IPS-15b (cell line): ENCODE data around the gene CPAMD8.

Experiments used
- H3K27me3 ChIP-seq: one replicate; pipeline ENCODE4 v1.6.1; 2013; ENCODE audit warnings: low read length; ENCODE audit not compliant: control insufficient read depth, insufficient read depth
- H3K36me3 ChIP-seq: one replicate; pipeline ENCODE4 v1.6.1; 2013; ENCODE audit warnings: low read length; ENCODE audit not compliant: control insufficient read depth, insufficient read depth
- H3K4me1 ChIP-seq: one replicate; pipeline ENCODE4 v1.6.1; 2013; ENCODE audit warnings: mild to moderate bottlenecking, low read length; ENCODE audit not compliant: control insufficient read depth, insufficient read depth
- H3K4me3 ChIP-seq: one replicate; pipeline ENCODE4 v1.5.1; 2013; ENCODE audit warnings: low read depth, low read length
- H3K9ac ChIP-seq: one replicate; pipeline ENCODE4 v1.6.1; 2013; ENCODE audit warnings: low read depth, mild to moderate bottlenecking, low read length
- H3K9me3 ChIP-seq: one replicate; pipeline ENCODE4 v1.6.1; 2013; ENCODE audit warnings: mild to moderate bottlenecking, low read length; ENCODE audit not compliant: control insufficient read depth, insufficient read depth

The CPAMD8 gene

DNA sequence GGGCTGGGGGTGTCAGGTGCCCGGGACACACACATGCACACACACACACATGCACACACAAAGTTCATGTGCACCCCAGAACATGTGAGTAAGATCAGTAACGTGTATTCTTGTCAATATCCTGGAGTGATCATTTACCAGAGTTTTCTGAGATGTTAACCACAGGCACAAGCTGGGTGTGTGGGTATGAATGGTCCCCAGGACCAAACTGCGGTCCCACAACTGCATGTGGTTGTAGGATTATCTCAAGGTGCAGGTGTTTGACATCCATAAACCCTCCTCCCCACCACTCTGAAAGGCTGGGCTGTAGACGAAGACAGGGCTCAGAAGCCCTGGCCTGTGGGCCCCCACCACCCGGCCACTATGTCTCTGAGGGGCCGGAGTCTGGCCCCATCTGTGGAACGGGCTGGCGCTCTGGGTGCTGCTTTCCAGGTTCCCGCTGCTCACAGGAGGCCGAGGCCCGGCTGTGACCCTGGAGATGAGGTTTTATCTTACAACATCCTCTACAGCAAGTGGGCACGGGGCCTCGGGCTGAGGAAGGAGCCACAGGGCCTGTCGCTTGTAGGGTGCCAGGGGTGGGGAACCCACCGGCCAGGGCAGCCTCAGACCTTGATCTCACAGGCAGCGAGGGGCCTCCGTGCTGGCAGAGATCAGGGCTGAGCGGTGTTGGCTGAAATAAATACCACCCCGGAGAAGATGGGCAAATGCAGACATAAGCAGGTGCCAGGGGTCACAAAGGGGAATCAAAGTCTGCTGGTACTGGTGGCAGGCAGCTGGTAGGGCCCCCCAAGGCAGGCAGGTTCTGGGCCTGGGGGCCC is 133.5 kb downstream of the CPAMD8 start:
- H3K27me3 ChIP-seq: peaks cover 6% of the 10 kb centered on the region
- no peaks in the 10 kb centered on the region for H3K36me3 ChIP-seq
- H3K4me1 ChIP-seq: peaks cover 3% of the 10 kb centered on the region
- no peak overlapping the region for H3K9ac ChIP-seq
- H3K4me3 ChIP-seq: no peak overlapping the region
- no peaks in the 10 kb centered on the region for H3K9me3 ChIP-seq

DNA sequence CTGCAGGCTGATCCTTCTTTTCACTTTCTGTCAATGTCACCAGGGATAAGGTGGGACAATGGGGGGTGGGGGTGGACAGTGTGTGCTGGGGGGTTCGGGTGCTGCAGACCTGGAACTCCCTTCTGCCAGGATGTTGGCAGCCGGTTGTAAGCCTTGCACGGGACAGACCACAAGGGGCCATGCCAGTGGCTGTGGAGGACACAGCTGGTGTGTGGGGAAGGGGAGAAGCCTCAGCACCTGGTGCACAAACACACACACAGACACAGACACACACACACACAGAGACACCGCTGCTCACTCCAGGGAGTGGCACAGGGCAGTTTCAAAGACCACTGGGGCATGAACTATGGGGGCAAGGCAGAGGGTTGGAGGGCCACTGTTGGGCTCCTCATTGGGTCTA is 134.2 kb downstream of the CPAMD8 start:
- Histone ChIP-seq H3K4me3 (no peak overlapping the region), H3K27me3 (peaks cover 3% of the 10 kb centered on the region), H3K9me3 (no peaks in the 10 kb centered on the region), H3K36me3 (no peaks in the 10 kb centered on the region), H3K9ac (no peak overlapping the region), H3K4me1 (peaks cover 3% of the 10 kb centered on the region)

DNA sequence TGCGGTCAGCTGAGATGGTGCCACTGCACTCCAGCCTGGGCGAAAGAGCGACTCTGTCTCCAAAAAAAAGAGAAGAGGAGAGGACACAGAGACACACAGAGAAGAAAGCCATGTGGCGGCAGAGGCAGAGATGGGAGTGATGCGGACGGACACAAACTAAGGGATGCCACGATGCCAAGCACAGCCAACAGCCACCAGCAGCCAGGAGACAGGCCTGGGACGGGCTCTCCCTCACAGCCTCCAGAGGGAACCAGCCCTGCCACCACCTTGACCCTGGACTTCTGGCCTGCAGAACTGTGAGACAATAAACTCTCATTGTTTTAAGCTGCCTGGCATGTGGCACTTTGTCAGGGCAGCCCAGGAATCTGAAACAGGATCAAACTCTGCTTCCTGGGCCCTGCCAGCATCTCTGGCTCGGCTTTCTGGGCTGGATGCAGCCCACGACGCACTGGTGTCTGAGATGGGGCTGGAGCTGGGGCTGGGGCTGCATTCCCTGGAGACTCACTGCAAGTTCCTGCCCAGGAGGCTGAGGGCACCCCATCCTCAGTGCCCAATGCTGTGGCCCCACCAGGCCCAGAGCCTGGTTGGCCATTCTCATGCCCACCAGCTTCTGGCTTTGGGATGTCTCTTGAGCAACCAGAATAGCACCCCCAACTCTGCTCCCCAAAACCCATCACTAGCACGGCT is 134.8 kb downstream of the CPAMD8 start:
- no peak overlapping the region for H3K4me3 ChIP-seq
- H3K9ac ChIP-seq: no peak overlapping the region
- H3K9me3 ChIP-seq: no peaks in the 10 kb centered on the region
- H3K4me1 ChIP-seq: peaks cover 3% of the 10 kb centered on the region
- H3K27me3 ChIP-seq: peaks cover 3% of the 10 kb centered on the region
- H3K36me3 ChIP-seq: no peaks in the 10 kb centered on the region

DNA sequence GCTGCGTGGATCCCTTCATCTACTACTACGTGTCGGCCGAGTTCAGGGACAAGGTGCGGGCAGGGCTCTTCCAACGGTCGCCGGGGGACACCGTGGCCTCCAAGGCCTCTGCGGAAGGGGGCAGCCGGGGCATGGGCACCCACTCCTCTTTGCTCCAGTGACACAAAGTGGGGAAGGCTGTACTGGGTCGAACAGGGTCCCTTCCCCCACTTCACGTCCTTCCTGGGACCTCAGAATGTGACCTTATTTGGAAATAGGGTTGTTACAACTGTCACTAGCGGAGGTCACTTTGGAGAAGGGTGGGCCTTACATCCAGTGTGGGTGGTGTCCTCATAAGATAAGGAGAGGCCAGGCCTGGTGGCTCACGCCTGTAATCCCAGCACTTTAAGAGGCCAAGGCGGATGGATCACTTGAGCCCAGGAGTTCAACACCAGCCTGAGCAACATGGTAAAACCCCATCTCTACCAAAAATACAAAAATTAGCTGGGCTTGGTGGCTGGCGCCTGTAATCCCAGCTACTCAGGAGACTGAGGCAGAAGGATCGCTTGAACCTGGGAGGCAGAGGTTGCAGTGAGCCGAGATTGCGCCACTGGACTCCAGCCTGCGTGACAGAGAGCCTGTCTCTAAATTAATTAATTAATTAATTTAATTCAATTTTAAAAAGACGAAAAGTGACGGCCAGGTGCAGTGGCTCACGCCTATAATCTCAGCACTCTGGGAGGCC is 136.0 kb downstream of the CPAMD8 start:
- no peaks in the 10 kb centered on the region for H3K36me3 ChIP-seq
- H3K27me3 ChIP-seq: peaks cover 3% of the 10 kb centered on the region
- no peaks in the 10 kb centered on the region for H3K9me3 ChIP-seq
- H3K4me1 ChIP-seq: peaks cover 2% of the 10 kb centered on the region
- no peak overlapping the region for H3K9ac ChIP-seq
- H3K4me3 ChIP-seq: no peak overlapping the region

DNA sequence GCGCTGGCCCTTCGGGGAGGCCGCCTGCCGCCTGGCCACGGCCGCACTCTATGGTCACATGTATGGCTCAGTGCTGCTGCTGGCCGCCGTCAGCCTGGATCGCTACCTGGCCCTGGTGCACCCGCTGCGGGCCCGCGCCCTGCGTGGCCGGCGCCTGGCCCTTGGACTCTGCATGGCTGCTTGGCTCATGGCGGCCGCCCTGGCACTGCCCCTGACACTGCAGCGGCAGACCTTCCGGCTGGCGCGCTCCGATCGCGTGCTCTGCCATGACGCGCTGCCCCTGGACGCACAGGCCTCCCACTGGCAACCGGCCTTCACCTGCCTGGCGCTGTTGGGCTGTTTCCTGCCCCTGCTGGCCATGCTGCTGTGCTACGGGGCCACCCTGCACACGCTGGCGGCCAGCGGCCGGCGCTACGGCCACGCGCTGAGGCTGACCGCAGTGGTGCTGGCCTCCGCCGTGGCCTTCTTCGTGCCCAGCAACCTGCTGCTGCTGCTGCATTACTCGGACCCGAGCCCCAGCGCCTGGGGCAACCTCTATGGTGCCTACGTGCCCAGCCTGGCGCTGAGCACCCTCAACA is 136.6 kb downstream of the CPAMD8 start:
- Histone ChIP-seq H3K9ac (no peak overlapping the region), H3K36me3 (no peaks in the 10 kb centered on the region), H3K9me3 (no peaks in the 10 kb centered on the region), H3K27me3 (no peaks in the 10 kb centered on the region), H3K4me3 (no peak overlapping the region), H3K4me1 (no peaks in the 10 kb centered on the region)

DNA sequence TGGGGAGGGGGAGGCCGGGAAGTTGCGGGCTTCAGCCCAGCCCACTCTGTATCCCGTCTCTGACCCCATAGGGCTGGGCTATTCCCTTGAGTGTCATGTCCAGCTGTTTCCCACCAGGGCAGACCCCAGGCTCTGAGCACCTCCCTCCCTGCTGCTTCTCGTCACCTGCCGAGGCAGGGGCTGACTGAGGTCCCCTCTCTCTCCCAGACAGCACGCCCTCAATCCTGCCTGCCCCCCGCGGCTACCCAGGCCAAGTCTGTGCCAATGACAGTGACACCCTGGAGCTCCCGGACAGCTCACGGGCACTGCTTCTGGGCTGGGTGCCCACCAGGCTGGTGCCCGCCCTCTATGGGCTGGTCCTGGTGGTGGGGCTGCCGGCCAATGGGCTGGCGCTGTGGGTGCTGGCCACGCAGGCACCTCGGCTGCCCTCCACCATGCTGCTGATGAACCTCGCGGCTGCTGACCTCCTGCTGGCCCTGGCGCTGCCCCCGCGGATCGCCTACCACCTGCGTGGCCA is 137.2 kb downstream of the CPAMD8 start:
- H3K4me3 ChIP-seq: no peak overlapping the region
- no peaks in the 10 kb centered on the region for H3K9me3 ChIP-seq
- H3K9ac ChIP-seq: no peak overlapping the region
- no peaks in the 10 kb centered on the region for H3K27me3 ChIP-seq
- no peaks in the 10 kb centered on the region for H3K36me3 ChIP-seq
- no peaks in the 10 kb centered on the region for H3K4me1 ChIP-seq

DNA sequence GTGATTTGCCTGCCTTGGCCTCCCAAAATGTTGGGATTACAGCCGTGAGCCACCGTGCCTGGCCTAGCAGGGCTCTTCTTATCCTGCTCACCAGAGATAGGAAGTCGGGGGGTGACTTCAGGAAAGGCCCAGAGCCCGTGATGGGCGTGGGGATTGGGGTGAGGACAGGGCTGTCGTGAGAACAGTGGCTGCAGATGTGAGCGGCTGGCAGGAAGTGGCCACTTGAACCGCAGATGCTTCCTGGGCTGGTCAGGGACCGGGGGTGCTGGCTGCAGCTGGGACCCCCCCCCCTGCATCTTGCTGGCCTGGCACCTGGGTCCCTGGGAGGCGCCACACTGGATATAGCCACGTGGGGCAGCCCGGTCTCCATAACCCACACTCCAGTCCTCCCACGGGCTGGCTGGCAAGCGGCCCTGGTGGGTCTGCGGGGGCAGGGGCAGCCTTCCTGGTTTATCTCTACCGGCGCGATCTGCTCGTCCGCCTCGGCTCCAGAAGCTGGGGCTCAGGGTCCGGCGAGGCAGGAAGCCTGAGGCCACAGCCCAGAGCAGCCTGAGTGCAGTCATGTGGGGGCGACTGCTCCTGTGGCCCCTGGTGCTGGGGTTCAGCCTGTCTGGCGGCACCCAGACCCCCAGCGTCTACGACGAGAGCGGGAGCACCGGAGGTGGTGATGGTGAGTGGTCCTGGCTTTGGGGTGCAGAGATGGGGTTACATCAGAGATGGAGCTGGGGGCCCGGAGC is 137.8 kb downstream of the CPAMD8 start, which contains the start of gene F2RL3:
Gene F2RL3, plus strand, starts transcription at position 371 of the 737 bp plus-strand sequence. Its CDS starts 191 bp downstream, at position 562.
- no peaks in the 10 kb centered on the region for H3K9me3 ChIP-seq
- H3K27me3 ChIP-seq: no peaks in the 10 kb centered on the region
- no peak within 1 kb of the TSS for H3K4me3 ChIP-seq
- no peaks in the 10 kb centered on the region for H3K4me1 ChIP-seq
- no peak within 1 kb of the TSS for H3K9ac ChIP-seq
- H3K36me3 ChIP-seq: no peaks in the 10 kb centered on the region

DNA sequence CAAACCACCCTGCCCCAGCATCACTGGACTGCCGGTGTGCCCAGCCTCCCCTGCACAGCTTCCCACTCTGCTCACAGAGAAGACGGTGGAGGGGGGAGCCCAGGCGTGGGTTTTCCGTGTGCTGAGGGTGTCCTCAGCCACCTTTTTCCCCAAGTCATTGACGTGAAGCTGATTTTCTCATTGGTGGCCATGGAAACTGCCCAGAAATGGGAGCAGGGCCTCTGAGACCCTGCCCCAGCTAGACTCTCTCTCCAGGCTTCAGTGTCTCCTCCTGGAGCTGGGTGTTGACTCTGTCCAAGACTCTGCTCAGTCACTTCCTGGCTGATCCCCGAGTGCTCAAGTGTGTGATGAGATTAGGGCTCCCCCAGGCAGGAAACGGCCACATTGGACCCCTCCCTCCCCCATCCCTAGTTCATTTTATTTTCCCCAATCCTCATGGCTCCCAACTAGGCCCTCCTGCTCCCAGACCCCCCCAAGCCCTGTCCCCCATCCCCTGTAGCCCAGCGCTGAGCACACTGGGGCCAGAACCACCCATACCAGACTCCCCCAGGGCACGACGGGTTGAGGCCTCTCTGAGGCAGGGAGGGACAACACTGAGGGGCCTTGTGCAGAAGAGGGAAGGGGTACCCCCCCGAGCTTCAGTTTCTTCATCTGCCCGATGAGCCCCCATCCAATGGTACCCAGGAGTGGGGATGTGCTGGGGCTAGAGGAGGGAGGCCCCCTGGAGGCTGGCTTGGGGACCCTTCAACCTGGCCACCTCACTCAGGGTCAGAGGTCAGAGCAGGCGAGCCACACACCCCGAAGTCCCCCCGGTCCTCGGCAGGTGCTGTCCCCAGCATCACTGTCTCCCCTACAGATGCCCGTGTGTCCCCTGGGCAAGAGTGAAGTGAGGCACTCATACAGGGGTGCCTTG is 139.0 kb downstream of the CPAMD8 start:
- Histone ChIP-seq H3K9me3 (no peaks in the 10 kb centered on the region), H3K9ac (no peak overlapping the region), H3K4me1 (no peaks in the 10 kb centered on the region), H3K36me3 (no peaks in the 10 kb centered on the region), H3K27me3 (no peaks in the 10 kb centered on the region), H3K4me3 (no peak overlapping the region)

DNA sequence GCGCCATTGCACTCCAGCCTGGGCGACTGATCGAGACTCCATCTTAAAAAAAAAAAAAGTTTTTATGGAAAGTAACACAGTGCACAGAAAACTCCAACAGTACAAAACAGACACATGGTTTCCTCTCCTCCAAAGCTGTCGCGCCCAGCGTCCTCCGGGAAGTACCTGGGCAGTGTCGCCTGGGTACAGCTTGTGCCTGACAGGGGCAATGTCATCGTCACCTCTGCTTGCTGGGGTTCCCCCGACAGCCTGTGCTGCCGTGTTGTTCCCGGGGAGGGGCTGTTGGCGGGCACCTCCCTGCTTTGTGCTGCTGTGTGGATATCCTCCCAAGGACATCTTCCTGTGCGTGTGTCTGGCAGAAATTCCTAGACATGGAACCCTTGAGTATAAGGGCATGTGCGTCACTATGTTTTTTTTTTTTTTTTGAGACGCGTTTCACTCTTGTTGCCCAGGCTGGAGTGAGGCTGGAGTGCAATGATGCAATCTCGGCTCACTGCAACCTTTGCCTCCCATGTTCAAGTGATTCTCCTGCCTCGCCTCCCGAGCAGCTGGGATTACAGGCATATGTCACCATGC is 140.2 kb downstream of the CPAMD8 start:
- no peaks in the 10 kb centered on the region for H3K9me3 ChIP-seq
- H3K36me3 ChIP-seq: peaks cover 2% of the 10 kb centered on the region
- H3K9ac ChIP-seq: no peak overlapping the region
- H3K4me1 ChIP-seq: no peaks in the 10 kb centered on the region
- no peak overlapping the region for H3K4me3 ChIP-seq
- H3K27me3 ChIP-seq: no peaks in the 10 kb centered on the region

DNA sequence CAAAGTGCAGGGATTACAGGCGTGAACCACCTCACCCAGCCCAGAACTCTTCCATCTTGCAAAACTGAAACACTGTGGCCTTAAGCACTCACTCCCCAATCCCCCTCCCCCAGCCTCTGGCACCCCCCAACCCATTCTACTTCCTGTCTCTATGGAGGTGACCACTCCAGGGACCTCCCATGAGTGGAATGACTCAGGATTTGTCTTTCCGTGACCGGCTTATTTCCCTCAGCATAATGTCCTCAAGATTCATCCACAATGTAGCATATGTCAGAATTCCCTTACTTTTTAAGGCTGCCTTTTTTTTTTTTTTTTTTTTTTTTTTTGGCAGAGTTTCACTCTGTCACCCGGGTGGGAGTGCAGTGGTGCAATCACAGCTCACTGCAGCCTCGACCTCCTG is 141.4 kb downstream of the CPAMD8 start:
- no peak overlapping the region for H3K9ac ChIP-seq
- no peaks in the 10 kb centered on the region for H3K4me1 ChIP-seq
- H3K9me3 ChIP-seq: no peaks in the 10 kb centered on the region
- peaks cover 2% of the 10 kb centered on the region for H3K36me3 ChIP-seq
- H3K27me3 ChIP-seq: no peaks in the 10 kb centered on the region
- no peak overlapping the region for H3K4me3 ChIP-seq
